A673 (cell line): ENCODE data around the gene COX6A2. TPM values are rescaled to one million over a fixed set of nuclear protein-coding genes. Genes with fewer than 3 reads are reported as not detected.
"Not testable (repeated sequence)": the region's sequence is repeated elsewhere in the genome, so short reads cannot be mapped to it uniquely, and the experiment has no call there.

Source experiments
- BruUV-seq: library from RNA; stranded (reverse); fragments of 400-500 nt; replicated peaks from 2 replicates; lab custom pipeline; 2021; lab: Mats Ljungman, UMichigan
- CTCF ChIA-PET: fragments of 300-600 bp; sonication (Branson Sonifier 250); formaldehyde crosslinking; loops from one replicate; lab custom pipeline; 2022; ENCODE audit warnings: antibody characterized with exemption; lab: Charles Lee
- POLR2A ChIA-PET: fragments of 300-600 bp; sonication (Branson Sonifier 250); formaldehyde crosslinking; loops from one replicate; lab custom pipeline; 2022; ENCODE audit warnings: antibody characterized with exemption; ENCODE audit not compliant: low non-redundant PET; lab: Charles Lee
- DNase-seq: peaks from one replicate; pipeline ENCODE4 v3.0.0-alpha.2; 2015; ENCODE audit warnings: low spot score
- H3K27ac ChIP-seq: fragments of 200-600 bp; sonication (generic); 2 replicates; pipeline ENCODE4 v1.5.1; 2016; ENCODE audit warnings: mixed run types, low read depth, mild to moderate bottlenecking, mixed read lengths, antibody characterized with exemption, low read length; ENCODE audit not compliant: poor library complexity, severe bottlenecking
- H3K27me3 ChIP-seq: fragments of 200-600 bp; sonication (generic); replicated peaks from 2 replicates; pipeline ENCODE4 v1.6.1; 2017; ENCODE audit warnings: mixed run types, low read depth, mild to moderate bottlenecking, mixed read lengths, antibody characterized with exemption, low read length; ENCODE audit not compliant: insufficient read depth, poor library complexity
- H3K36me3 ChIP-seq: fragments of 200-600 bp; sonication (generic); 2 replicates; pipeline ENCODE4 v1.6.1; 2016; ENCODE audit warnings: mixed run types, mild to moderate bottlenecking, mixed read lengths, antibody characterized with exemption, low read length; ENCODE audit not compliant: insufficient read depth, poor library complexity, severe bottlenecking
- H3K4me1 ChIP-seq: fragments of 200-600 bp; sonication (generic); 2 replicates; pipeline ENCODE4 v1.6.1; 2017; ENCODE audit warnings: mixed run types, mild to moderate bottlenecking, mixed read lengths, antibody characterized with exemption, low read length; ENCODE audit not compliant: insufficient read depth, poor library complexity, severe bottlenecking
- H3K4me3 ChIP-seq: fragments of 200-600 bp; sonication (generic); 2 replicates; pipeline ENCODE4 v1.5.1; 2016; ENCODE audit warnings: low read depth, mixed run types, mild to moderate bottlenecking, mixed read lengths, low read length; ENCODE audit not compliant: poor library complexity, severe bottlenecking
- H3K9me3 ChIP-seq: fragments of 200-600 bp; sonication (generic); 2 replicates; pipeline ENCODE4 v1.6.1; 2016; ENCODE audit warnings: mixed run types, low read depth, mild to moderate bottlenecking, mixed read lengths, antibody characterized with exemption, low read length; ENCODE audit not compliant: poor library complexity, severe bottlenecking
- CTCF ChIP-seq: fragments of 300-800, 200-600 bp; sonication (generic); conservative IDR thresholded peaks from 2 replicates; pipeline ENCODE4 v1.5.1; 2017; ENCODE audit warnings: low read depth, mild to moderate bottlenecking, antibody characterized with exemption, low read length, moderate library complexity, mixed read lengths
- EZH2 ChIP-seq: fragments of 200-600 bp; sonication (generic); IDR thresholded peaks from 2 replicates; pipeline ENCODE4 v1.6.1; 2017; ENCODE audit warnings: borderline replicate concordance, low read depth, mild to moderate bottlenecking, mixed read lengths, antibody characterized with exemption, low read length; ENCODE audit not compliant: poor library complexity, severe bottlenecking
- intact Hi-C: fragments of 100-400 bp; cut with micrococcal nuclease; formaldehyde crosslinking; loops from one replicate; pipeline ENCODE4 v1.10.0; 2022; ENCODE audit not compliant: unreplicated experiment
- total RNA-seq: library from RNA; stranded (reverse); gene quantifications from 2 replicates; pipeline ENCODE4 v1.2.3, GENCODE V29; 2021

COX6A2 gene
- total RNA-seq, 1 experiment from 2014 or later = not detected

- Histone ChIP-seq H3K9me3 (no peaks in the 10 kb centered on the region), H3K27ac (no peak overlapping the region), H3K4me1 (peaks cover 46% of the 10 kb centered on the region), H3K27me3 (no peaks in the 10 kb centered on the region), H3K4me3 (no peak overlapping the region), H3K36me3 (no peaks in the 10 kb centered on the region)
- ChIA-PET CTCF (interaction anchor here (1.0 to 1.2 kb wide), 2 partner anchors 9 to 15 kb away, joined by 3 to 5 read pairs; no protein-coding TSS in a partner anchor), POLR2A (no interaction called here)
- no TSS peak for BruUV-seq
- intact Hi-C loops = loop anchor here (5.0 to 10.0 kb wide), 2 partner anchors 244 to 416 kb away; no protein-coding TSS in a partner anchor
- no peak for TF ChIP-seq CTCF
- no peak for TF ChIP-seq EZH2
- no peak for DNase-seq
These were observed 23.0 kb upstream of the COX6A2 start for GRCh38 chr16:31451201-31451600.

- H3K4me3 ChIP-seq, H3K4me1 ChIP-seq, H3K9me3 ChIP-seq, H3K27ac ChIP-seq, H3K27me3 ChIP-seq, intact Hi-C loops, POLR2A ChIA-PET, DNase-seq, H3K36me3 ChIP-seq, BruUV-seq: not testable (repeated sequence)
- CTCF ChIA-PET = interaction anchor here (0.6 kb wide), 1 partner anchor 34 kb away, joined by 6 read pairs; no protein-coding TSS in a partner anchor
These were observed 17.8 kb upstream of the COX6A2 start for GRCh38 chr16:31445931-31446330.

GRCh38 chr16:31441956-31442355, 13.8 kb upstream of the COX6A2 start:
- Histone ChIP-seq H3K9me3 (no peaks in the 10 kb centered on the region), H3K36me3 (no peaks in the 10 kb centered on the region), H3K27me3 (no peaks in the 10 kb centered on the region), H3K4me3 (no peak overlapping the region), H3K4me1 (no peaks in the 10 kb centered on the region), H3K27ac (no peak overlapping the region)
- TF ChIP-seq CTCF (no peak), EZH2 (no peak)
- ChIA-PET POLR2A (no interaction called here), CTCF (interaction anchor here (1.0 kb wide), 1 partner anchor 457 kb away, joined by 4 read pairs; the partner anchor contains the start of gene HSD3B7)
- BruUV-seq = no TSS peak
- DNase-seq = no peak
- intact Hi-C loops = loop anchor here (2.0 to 5.0 kb wide), 3 partner anchors 240 to 489 kb away; partner anchors contain the start of genes HSD3B7 and PYCARD
